Activated CD4-positive, alpha-beta memory T cell treated with anti-CD3 and anti-CD28 coated beads for 36 hours (primary cell): ENCODE data around the gene PLD1. TPM values are rescaled to one million over a fixed set of nuclear protein-coding genes. Genes with fewer than 3 reads are reported as not detected.
"Not testable (repeated sequence)": the region's sequence is repeated elsewhere in the genome, so short reads cannot be mapped to it uniquely, and the experiment has no call there.

Experiments
- CTCF ChIA-PET: fragments of 350-600 bp; sonication (Branson Sonifier 250); formaldehyde crosslinking; loops from one replicate; lab custom pipeline; 2021; ENCODE audit warnings: antibody characterized with exemption, inconsistent platforms; lab: Charles Lee
- POLR2A ChIA-PET: fragments of 350-600 bp; sonication (Branson Sonifier 250); formaldehyde crosslinking; loops from one replicate; lab custom pipeline; 2021; ENCODE audit warnings: antibody characterized with exemption; lab: Charles Lee
- DNase-seq: peaks from one replicate; pipeline ENCODE4 v3.0.0-alpha.2; 2020
- H3K27ac Mint-ChIP-seq: one replicate; pipeline ENCODE4 v1.8.0; 2021; ENCODE audit warnings: mixed read lengths
- H3K27me3 Mint-ChIP-seq: one replicate; pipeline ENCODE4 v1.8.0; 2021; ENCODE audit warnings: mixed read lengths
- H3K36me3 Mint-ChIP-seq: one replicate; pipeline ENCODE4 v1.8.0; 2021; ENCODE audit warnings: mixed read lengths
- H3K4me1 Mint-ChIP-seq: one replicate; pipeline ENCODE4 v1.8.0; 2021; ENCODE audit warnings: low read depth, mixed read lengths
- H3K4me3 Mint-ChIP-seq: one replicate; pipeline ENCODE4 v1.8.0; 2021; ENCODE audit warnings: mild to moderate bottlenecking, mixed read lengths
- H3K9me3 Mint-ChIP-seq: one replicate; pipeline ENCODE4 v1.8.0; 2021; ENCODE audit warnings: mixed read lengths
- intact Hi-C: fragments of 100-400 bp; cut with micrococcal nuclease; formaldehyde crosslinking; loops from one replicate; pipeline ENCODE4 v1.15.1; 2023
- total RNA-seq, 2 experiments: library from RNA; stranded (reverse); gene quantifications; one replicate each; pipeline ENCODE4 v1.2.3, GENCODE V29; 2021

Gene PLD1
- total RNA-seq, 2 experiments from 2014 or later: 0.99 to 1.4 TPM

- Mint-ChIP-seq H3K4me3 (no peak overlapping the region), H3K9me3 (no peaks in the 10 kb centered on the region), H3K27me3 (peaks cover 13% of the 10 kb centered on the region), H3K36me3 (no peaks in the 10 kb centered on the region), H3K27ac (no peak overlapping the region), H3K4me1 (no peaks in the 10 kb centered on the region)
- CTCF ChIA-PET: interaction anchor here (1.4 to 4.3 kb wide), 3 partner anchors 13 to 575 kb away, joined by 3 to 28 read pairs (median 3); no protein-coding TSS in a partner anchor
- intact Hi-C loops: no loop called here
- no peak for DNase-seq
- POLR2A ChIA-PET: no interaction called here
Measured at GRCh38 chr3:171757361-171758034, 52.8 kb downstream of the PLD1 start.

DNA sequence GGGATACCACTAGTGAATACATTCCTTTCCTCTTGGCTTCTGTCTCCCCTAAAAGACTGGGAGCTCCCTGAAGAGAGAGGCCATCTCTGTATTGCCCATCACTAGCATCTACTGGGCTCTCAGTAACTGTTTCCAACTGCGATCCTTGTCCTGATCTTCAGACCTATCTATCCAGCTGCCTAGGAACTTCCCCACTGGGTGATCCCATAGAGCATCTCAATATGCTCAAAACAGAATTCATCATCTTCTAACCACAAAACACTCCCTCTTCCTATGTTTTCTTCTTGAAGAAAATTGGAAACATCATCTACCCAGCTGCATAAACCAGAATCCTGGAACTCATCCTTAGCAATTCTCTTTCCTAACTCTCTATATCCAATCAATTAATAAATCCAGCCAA, 54.6 kb downstream of the PLD1 start:
- intact Hi-C loops: no loop called here
- POLR2A ChIA-PET: no interaction called here
- CTCF ChIA-PET: interaction anchor here (1.3 to 4.3 kb wide), 2 partner anchors 16 to 74 kb away, joined by 3 to 28 read pairs; no protein-coding TSS in a partner anchor

GRCh38 chr3:171755015-171755589, 55.2 kb downstream of the PLD1 start:
- Mint-ChIP-seq H3K27ac (no peak overlapping the region), H3K36me3 (no peaks in the 10 kb centered on the region), H3K9me3 (no peaks in the 10 kb centered on the region), H3K4me3 (no peak overlapping the region), H3K4me1 (no peaks in the 10 kb centered on the region), H3K27me3 (peaks cover 11% of the 10 kb centered on the region)
- intact Hi-C loops: no loop called here
- DNase-seq: no peak
- POLR2A ChIA-PET: no interaction called here
- CTCF ChIA-PET: interaction anchor here (0.6 to 1.3 kb wide), 3 partner anchors 17 to 292 kb away, joined by 3 read pairs; no protein-coding TSS in a partner anchor

More for the DNA sequence above, 54.6 kb downstream of the PLD1 start:
- Mint-ChIP-seq H3K36me3 (no peaks in the 10 kb centered on the region), H3K27me3 (peaks cover 15% of the 10 kb centered on the region), H3K4me1 (no peaks in the 10 kb centered on the region), H3K27ac (no peak overlapping the region), H3K4me3 (no peak overlapping the region), H3K9me3 (no peaks in the 10 kb centered on the region)
- no peak for DNase-seq

GRCh38 chr3:171753665-171754408, 56.4 kb downstream of the PLD1 start:
- H3K27me3 Mint-ChIP-seq: peaks cover 18% of the 10 kb centered on the region
- no peaks in the 10 kb centered on the region for H3K9me3 Mint-ChIP-seq
- H3K27ac Mint-ChIP-seq: no peak overlapping the region
- no peak overlapping the region for H3K4me3 Mint-ChIP-seq
- CTCF ChIA-PET: interaction anchor here (0.9 to 1.3 kb wide), 2 partner anchors 18 to 19 kb away, joined by 3 read pairs; no protein-coding TSS in a partner anchor
- POLR2A ChIA-PET: no interaction called here
- no peaks in the 10 kb centered on the region for H3K4me1 Mint-ChIP-seq
- DNase-seq: no peak
- intact Hi-C loops: loop anchor here (1.0 kb wide), 1 partner anchor 92 kb away; no protein-coding TSS in a partner anchor
- no peaks in the 10 kb centered on the region for H3K36me3 Mint-ChIP-seq

GRCh38 chr3:171753025-171753472, 57.2 kb downstream of the PLD1 start:
- peaks cover 17% of the 10 kb centered on the region for H3K27me3 Mint-ChIP-seq
- no peaks in the 10 kb centered on the region for H3K9me3 Mint-ChIP-seq
- H3K36me3 Mint-ChIP-seq: no peaks in the 10 kb centered on the region
- POLR2A ChIA-PET: no interaction called here
- no peaks in the 10 kb centered on the region for H3K4me1 Mint-ChIP-seq
- no peak overlapping the region for H3K27ac Mint-ChIP-seq
- no peak for DNase-seq
- no peak overlapping the region for H3K4me3 Mint-ChIP-seq
- CTCF ChIA-PET: interaction anchor here (0.9 kb wide), 1 partner anchor 20 kb away, joined by 3 read pairs; no protein-coding TSS in a partner anchor
- intact Hi-C loops: no loop called here

DNA sequence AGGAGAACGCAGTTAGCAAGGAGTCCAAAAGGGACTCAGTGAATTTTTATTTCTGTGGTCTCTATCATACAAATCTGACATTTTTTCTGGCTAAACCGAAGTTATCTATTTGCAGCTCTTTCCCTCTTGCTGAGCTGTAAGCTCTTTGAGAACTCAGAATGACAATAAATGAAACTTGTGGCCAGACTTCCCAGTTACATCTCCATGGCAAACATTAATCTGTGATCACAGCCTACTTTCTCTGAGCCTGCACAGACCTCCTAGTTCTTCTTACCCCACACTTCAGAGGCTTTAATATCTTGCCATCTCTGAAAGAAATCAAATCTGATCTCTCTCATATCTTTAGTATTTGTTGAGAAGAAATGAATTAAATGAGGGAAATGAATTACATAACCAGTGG, 58.0 kb downstream of the PLD1 start:
- H3K27ac Mint-ChIP-seq: no peak overlapping the region
- no peak for DNase-seq
- no peaks in the 10 kb centered on the region for H3K9me3 Mint-ChIP-seq
- peaks cover 19% of the 10 kb centered on the region for H3K27me3 Mint-ChIP-seq
- POLR2A ChIA-PET: no interaction called here
- H3K4me1 Mint-ChIP-seq: no peaks in the 10 kb centered on the region
- no peak overlapping the region for H3K4me3 Mint-ChIP-seq
- H3K36me3 Mint-ChIP-seq: no peaks in the 10 kb centered on the region
- CTCF ChIA-PET: interaction anchor here (1.4 kb wide), 1 partner anchor 20 kb away, joined by 3 read pairs; no protein-coding TSS in a partner anchor
- intact Hi-C loops: no loop called here

DNA sequence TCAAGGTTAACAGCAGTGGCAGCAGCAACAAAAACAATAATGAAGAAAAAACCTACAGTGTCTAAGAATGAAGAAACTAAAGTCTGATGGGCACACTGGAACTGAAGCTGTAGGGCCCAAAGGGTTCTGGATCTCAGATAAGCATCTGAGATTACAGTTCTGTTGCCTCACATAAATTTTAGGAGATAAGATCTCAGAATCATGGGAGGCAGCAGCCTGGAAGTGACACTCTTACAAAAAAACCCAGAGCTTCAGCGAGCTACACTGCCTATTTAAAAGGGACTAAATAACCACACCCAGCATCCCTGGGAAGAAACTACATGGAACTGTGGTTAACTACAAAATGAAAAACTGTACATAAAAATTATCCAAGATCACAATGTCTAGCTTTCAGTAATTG, 61.2 kb downstream of the PLD1 start:
- peaks cover 23% of the 10 kb centered on the region for H3K27me3 Mint-ChIP-seq
- H3K27ac Mint-ChIP-seq: no peak overlapping the region
- no peaks in the 10 kb centered on the region for H3K36me3 Mint-ChIP-seq
- intact Hi-C loops: no loop called here
- ChIA-PET CTCF (interaction anchor here (1.6 kb wide), 1 partner anchor 24 kb away, joined by 6 read pairs; no protein-coding TSS in a partner anchor), POLR2A (no interaction called here)
- H3K4me3 Mint-ChIP-seq: no peak overlapping the region
- H3K9me3 Mint-ChIP-seq: no peaks in the 10 kb centered on the region
- H3K4me1 Mint-ChIP-seq: no peaks in the 10 kb centered on the region
- DNase-seq: no peak

DNA sequence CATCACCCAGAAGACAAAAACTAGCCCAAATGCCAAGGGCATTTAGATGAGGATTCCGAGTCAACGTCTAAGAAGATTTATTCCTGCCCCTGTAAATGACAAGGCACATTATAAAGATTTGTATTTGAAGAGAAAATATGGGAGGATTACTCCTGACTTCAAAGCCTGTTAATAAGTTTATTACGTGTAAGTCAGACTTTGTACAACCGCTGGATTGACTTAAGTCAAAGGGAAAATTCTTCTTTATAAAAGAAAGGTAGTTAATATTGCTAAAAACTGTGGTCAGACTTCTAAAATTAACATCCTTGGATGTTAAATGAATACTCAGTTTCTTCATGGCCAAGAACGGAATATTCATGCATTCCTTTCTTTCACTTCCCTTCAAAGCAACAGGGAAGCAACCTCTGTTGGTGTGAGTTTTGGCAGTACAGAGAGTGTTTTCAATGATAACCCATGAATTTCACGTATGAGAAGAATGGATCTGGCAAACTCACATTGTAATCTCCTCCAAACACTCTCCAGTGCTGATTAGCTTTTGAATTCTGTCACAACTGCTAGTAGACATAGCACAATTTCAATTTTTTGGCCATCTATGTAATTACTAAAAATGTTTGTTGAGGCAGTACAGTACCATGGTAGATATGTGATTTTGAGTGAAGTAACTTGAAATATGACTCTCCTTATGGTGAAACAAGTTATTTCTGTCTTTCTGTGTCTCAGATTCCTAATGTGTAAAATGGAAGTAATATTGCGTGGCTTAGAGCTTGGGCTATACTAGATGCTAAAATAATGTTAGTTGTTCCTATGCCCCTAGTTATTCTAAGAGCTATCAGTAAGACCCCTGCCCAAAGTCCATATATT, 62.0 kb downstream of the PLD1 start:
- no peaks in the 10 kb centered on the region for H3K9me3 Mint-ChIP-seq
- peaks cover 23% of the 10 kb centered on the region for H3K27me3 Mint-ChIP-seq
- DNase-seq: no peak
- ChIA-PET POLR2A (no interaction called here), CTCF (interaction anchor here (1.6 kb wide), 1 partner anchor 25 kb away, joined by 6 read pairs; no protein-coding TSS in a partner anchor)
- H3K4me1 Mint-ChIP-seq: no peaks in the 10 kb centered on the region
- H3K36me3 Mint-ChIP-seq: no peaks in the 10 kb centered on the region
- H3K27ac Mint-ChIP-seq: no peak overlapping the region
- intact Hi-C loops: no loop called here
- H3K4me3 Mint-ChIP-seq: no peak overlapping the region

GRCh38 chr3:171747223-171747920, 62.9 kb downstream of the PLD1 start:
- peaks cover 23% of the 10 kb centered on the region for H3K27me3 Mint-ChIP-seq
- ChIA-PET CTCF (no interaction called here), POLR2A (no interaction called here)
- no peaks in the 10 kb centered on the region for H3K4me1 Mint-ChIP-seq
- no peak overlapping the region for H3K27ac Mint-ChIP-seq
- H3K4me3 Mint-ChIP-seq: no peak overlapping the region
- intact Hi-C loops: no loop called here
- H3K9me3 Mint-ChIP-seq: no peaks in the 10 kb centered on the region
- H3K36me3 Mint-ChIP-seq: no peaks in the 10 kb centered on the region
- DNase-seq: no peak

DNA sequence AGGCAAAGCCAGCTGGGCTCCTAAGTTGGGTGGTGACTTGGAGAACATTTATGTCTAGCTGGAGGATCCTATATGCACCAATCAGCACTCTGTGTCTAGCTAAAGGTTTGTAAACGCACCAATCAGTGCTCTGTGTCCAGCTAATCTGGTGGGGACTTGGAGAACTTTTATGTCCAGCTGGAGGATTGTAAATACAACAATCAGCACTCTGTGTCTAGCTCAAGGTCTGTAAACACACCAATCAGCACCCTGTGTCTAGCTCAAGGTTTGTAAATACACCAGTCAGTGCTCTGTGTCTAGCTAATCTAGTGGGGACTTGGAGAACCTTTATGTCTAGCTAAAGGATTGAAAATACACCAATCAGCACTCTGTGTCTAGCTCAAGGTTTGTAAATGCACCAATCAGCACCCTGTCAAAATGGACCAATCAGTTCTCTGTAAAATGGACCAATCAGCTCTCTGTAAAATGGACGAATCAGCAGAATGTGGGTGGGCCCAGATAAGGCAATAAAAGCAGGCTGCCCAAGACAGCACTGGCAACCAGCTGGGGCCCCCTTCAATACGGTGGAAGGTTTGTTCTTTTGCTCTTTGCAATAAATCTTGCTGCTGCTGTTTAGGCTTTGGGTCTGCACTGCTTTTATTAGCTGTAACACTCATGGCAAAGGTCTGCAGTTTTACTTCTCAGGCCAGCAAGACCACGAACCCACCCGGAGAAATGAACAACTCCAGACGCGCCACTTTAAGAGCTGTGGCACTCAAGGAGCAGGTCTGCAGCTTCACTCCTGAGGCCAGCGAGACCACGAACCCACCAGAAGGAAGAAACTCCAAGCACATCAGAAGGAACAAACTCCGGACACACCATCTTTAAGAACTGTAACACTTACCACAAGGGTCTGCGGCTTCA, 63.7 kb downstream of the PLD1 start:
- POLR2A ChIA-PET, H3K27ac Mint-ChIP-seq, H3K36me3 Mint-ChIP-seq, H3K4me3 Mint-ChIP-seq, intact Hi-C loops, H3K4me1 Mint-ChIP-seq, H3K9me3 Mint-ChIP-seq, DNase-seq: not testable (repeated sequence)
- CTCF ChIA-PET: interaction anchor here (1.3 kb wide), 1 partner anchor 10 kb away, joined by 3 read pairs; no protein-coding TSS in a partner anchor
- peaks cover 23% of the 10 kb centered on the region for H3K27me3 Mint-ChIP-seq
